OCI-LY7 (cell line): ENCODE data around the gene ZNF615. TPM values are rescaled to one million over a fixed set of nuclear protein-coding genes. Genes with fewer than 3 reads are reported as not detected.

ENCODE experiments used
- BruUV-seq: library from RNA; stranded (reverse); fragments of 400-500 nt; replicated peaks from 2 replicates; lab custom pipeline; 2021; lab: Mats Ljungman, UMichigan
- CTCF ChIA-PET: fragments of 300-600 bp; sonication (Branson Sonifier 250); formaldehyde crosslinking; loops from one replicate; lab custom pipeline; 2022; ENCODE audit warnings: antibody characterized with exemption; ENCODE audit not compliant: unreplicated experiment; lab: Charles Lee
- POLR2A ChIA-PET: fragments of 300-600 bp; sonication (Branson Sonifier 250); formaldehyde crosslinking; loops from one replicate; lab custom pipeline; 2022; ENCODE audit warnings: antibody characterized with exemption; lab: Charles Lee
- DNase-seq: peaks from one replicate; pipeline ENCODE4 v3.0.0-alpha.2; 2015; ENCODE audit warnings: low spot score
- H2AFZ ChIP-seq: fragments of 200-600 bp; sonication (generic), shearing (Covaris generic); 2 replicates; pipeline ENCODE4 v1.6.1; 2014; ENCODE audit warnings: mild to moderate bottlenecking, antibody characterized with exemption, low read length, moderate library complexity
- H3K27ac ChIP-seq: fragments of 200-600 bp; sonication (generic); 2 replicates; pipeline ENCODE4 v1.5.1; 2014; ENCODE audit warnings: mixed run types, low read depth, mild to moderate bottlenecking, moderate library complexity, low read length, inconsistent platforms; ENCODE audit not compliant: poor library complexity, severe bottlenecking
- H3K36me3 ChIP-seq: fragments of 200-600 bp; sonication (generic); 2 replicates; pipeline ENCODE4 v1.6.1; 2014; ENCODE audit warnings: mild to moderate bottlenecking, antibody characterized with exemption, low read length, moderate library complexity, mixed read lengths; ENCODE audit not compliant: insufficient read depth
- H3K4me1 ChIP-seq: fragments of 200-600 bp; sonication (generic); 2 replicates; pipeline ENCODE4 v1.5.1; 2014; ENCODE audit warnings: mild to moderate bottlenecking, low read length; ENCODE audit not compliant: insufficient read depth, poor library complexity, severe bottlenecking
- H3K4me2 ChIP-seq: fragments of 200-600 bp; sonication (generic); 2 replicates; pipeline ENCODE4 v1.6.1; 2014; ENCODE audit warnings: mild to moderate bottlenecking, low read length
- H3K4me3 ChIP-seq: fragments of 200-600 bp; sonication (generic); 2 replicates; pipeline ENCODE4 v1.5.1; 2014; ENCODE audit warnings: mild to moderate bottlenecking, low read depth, low read length; ENCODE audit not compliant: poor library complexity, severe bottlenecking
- H3K79me2 ChIP-seq: fragments of 200-600 bp; sonication (generic); 2 replicates; pipeline ENCODE4 v1.6.1; 2016; ENCODE audit warnings: low read depth, mild to moderate bottlenecking, low read length, moderate library complexity, mixed read lengths; ENCODE audit not compliant: insufficient read depth
- H3K9me2 ChIP-seq: fragments of 200-600 bp; sonication (generic); 2 replicates; pipeline ENCODE4 v1.6.1; 2016; ENCODE audit warnings: mild to moderate bottlenecking, low read length, mixed read lengths; ENCODE audit not compliant: insufficient read depth
- H3K9me3 ChIP-seq: fragments of 200-600 bp; sonication (generic); 2 replicates; pipeline ENCODE4 v1.6.1; 2014; ENCODE audit warnings: mild to moderate bottlenecking, mixed run types, low read length, mixed read lengths
- H4K20me1 ChIP-seq: fragments of 200-600 bp; sonication (generic); 2 replicates; pipeline ENCODE4 v1.6.1; 2014; ENCODE audit warnings: mild to moderate bottlenecking, antibody characterized with exemption, low read length, moderate library complexity, mixed read lengths; ENCODE audit not compliant: insufficient read depth
- CTCF ChIP-seq: fragments of 200-600 bp; sonication (generic); conservative IDR thresholded peaks from 2 replicates; pipeline ENCODE4 v1.5.1; 2014; ENCODE audit warnings: mild to moderate bottlenecking, antibody characterized with exemption, low read length, moderate library complexity, mixed read lengths
- EZH2phosphoT487 ChIP-seq: fragments of 200-600 bp; sonication (generic); IDR thresholded peaks from 2 replicates; pipeline ENCODE4 v1.6.1; 2018; ENCODE audit warnings: low read depth, borderline replicate concordance, mild to moderate bottlenecking, mixed run types, antibody characterized with exemption, low read length, moderate library complexity, mixed read lengths
- intact Hi-C: fragments of 100-400 bp; cut with micrococcal nuclease; formaldehyde crosslinking; loops from one replicate; pipeline ENCODE4 v1.10.0; 2022; ENCODE audit not compliant: unreplicated experiment
- total RNA-seq, 2 experiments: library from RNA; depleted of rRNA in 1 of 2; stranded (reverse); fragments of >200 nt in 1 of 2; shearing (Covaris generic) in 1 of 2; gene quantifications; 2 replicates each; pipeline ENCODE4 v1.2.3, GENCODE V29; 2014 to 2022

ZNF615 gene
- total RNA-seq, 2 experiments from 2014 or later = not detected

GRCh38 chr19:51946602-51947001 is 61.4 kb downstream of the ZNF615 start:
- Histone ChIP-seq H2AFZ (no peak overlapping the region), H4K20me1 (no peaks in the 10 kb centered on the region), H3K4me2 (no peak overlapping the region), H3K36me3 (peaks cover 43% of the 10 kb centered on the region), H3K79me2 (no peaks in the 10 kb centered on the region), H3K27ac (no peak overlapping the region), H3K4me3 (no peak overlapping the region), H3K9me2 (no peaks in the 10 kb centered on the region), H3K9me3 (peaks cover 28% of the 10 kb centered on the region; the same call in 1 of the 2 replicates), H3K4me1 (peaks cover 4% of the 10 kb centered on the region)
- DNase-seq = no peak
- intact Hi-C loops = no loop called here
- CTCF ChIA-PET = no interaction called here
- POLR2A ChIA-PET = no interaction called here
- TF ChIP-seq EZH2phosphoT487 = no peak
- TF ChIP-seq CTCF = no peak
- no TSS peak for BruUV-seq

GRCh38 chr19:51944798-51945552 is 63.0 kb downstream of the ZNF615 start:
- no peak overlapping the region for H2AFZ ChIP-seq
- no TSS peak for BruUV-seq
- no peak overlapping the region for H3K27ac ChIP-seq
- H4K20me1 ChIP-seq = no peaks in the 10 kb centered on the region
- H3K9me3 ChIP-seq = peaks cover 28% of the 10 kb centered on the region; the same call in 1 of the 2 replicates
- no peaks in the 10 kb centered on the region for H3K9me2 ChIP-seq
- intact Hi-C loops = no loop called here
- no peaks in the 10 kb centered on the region for H3K4me1 ChIP-seq
- no peaks in the 10 kb centered on the region for H3K79me2 ChIP-seq
- ChIA-PET CTCF (no interaction called here), POLR2A (no interaction called here)
- no peak for TF ChIP-seq EZH2phosphoT487
- no peak for TF ChIP-seq CTCF
- H3K4me3 ChIP-seq = no peak overlapping the region
- H3K4me2 ChIP-seq = no peak overlapping the region
- peaks cover 57% of the 10 kb centered on the region for H3K36me3 ChIP-seq
- DNase-seq = no peak

Other genes starting within 250 kb of the ZNF615 start
- gene FPR2, start 247.0 kb downstream of the ZNF615 start, total RNA-seq (2014; rRNA removed; shearing (Covaris generic)) = not detected in 2 replicates
- not detected in 2 replicates for gene FPR2, start 247.0 kb downstream of the ZNF615 start, total RNA-seq (2022)
- gene FPR3, start 213.1 kb downstream of the ZNF615 start, total RNA-seq (2014; rRNA removed; shearing (Covaris generic)) = not detected in 2 replicates
- not detected in 2 replicates for gene FPR3, start 213.1 kb downstream of the ZNF615 start, total RNA-seq (2022)
- gene ZNF577, start 120.3 kb downstream of the ZNF615 start, total RNA-seq (2014; rRNA removed; shearing (Covaris generic)) = 9.6 and 10.0 TPM in 2 replicates
- 2.0 and 3.3 TPM in 2 replicates for gene ZNF577, start 120.3 kb downstream of the ZNF615 start, total RNA-seq (2022)
- 5.9 and 8.3 TPM in 2 replicates for gene ZNF649, start 103.2 kb downstream of the ZNF615 start, total RNA-seq (2014; rRNA removed; shearing (Covaris generic))
- gene ZNF649, start 103.2 kb downstream of the ZNF615 start, total RNA-seq (2022) = 2.4 and 3.6 TPM in 2 replicates
- 4.6 and 10.0 TPM in 2 replicates for gene ZNF613, start 80.7 kb downstream of the ZNF615 start, total RNA-seq (2014; rRNA removed; shearing (Covaris generic))
- 3.9 and 4.5 TPM in 2 replicates for gene ZNF613, start 80.7 kb downstream of the ZNF615 start, total RNA-seq (2022)
- 3.1 and 5.2 TPM in 2 replicates for gene ZNF350, start 21.4 kb downstream of the ZNF615 start, total RNA-seq (2014; rRNA removed; shearing (Covaris generic))
- 4.9 and 6.2 TPM in 2 replicates for gene ZNF350, start 21.4 kb downstream of the ZNF615 start, total RNA-seq (2022)
- 10.0 and 11.2 TPM in 2 replicates for gene ZNF614, start 20.2 kb upstream of the ZNF615 start, total RNA-seq (2014; rRNA removed; shearing (Covaris generic))
- 8.9 and 9.0 TPM in 2 replicates for gene ZNF614, start 20.2 kb upstream of the ZNF615 start, total RNA-seq (2022)
- not detected in 2 replicates for gene ZNF432, start 40.6 kb upstream of the ZNF615 start, total RNA-seq (2014; rRNA removed; shearing (Covaris generic))
- not detected in 2 replicates for gene ZNF432, start 40.6 kb upstream of the ZNF615 start, total RNA-seq (2022)
- not detected in 2 replicates for gene ZNF841, start 87.6 kb upstream of the ZNF615 start, total RNA-seq (2014; rRNA removed; shearing (Covaris generic))
- not detected in 2 replicates for gene ZNF841, start 87.6 kb upstream of the ZNF615 start, total RNA-seq (2022)
- gene ZNF616, start 131.7 kb upstream of the ZNF615 start, total RNA-seq (2014; rRNA removed; shearing (Covaris generic)) = 3.8 and 5.2 TPM in 2 replicates
- 7.1 and 7.2 TPM in 2 replicates for gene ZNF616, start 131.7 kb upstream of the ZNF615 start, total RNA-seq (2022)
- gene ZNF836, start 163.4 kb upstream of the ZNF615 start, total RNA-seq (2014; rRNA removed; shearing (Covaris generic)) = 8.0 and 13.2 TPM in 2 replicates
- gene ZNF836, start 163.4 kb upstream of the ZNF615 start, total RNA-seq (2022) = 14.8 and 20.7 TPM in 2 replicates
- gene PPP2R1A, start 181.8 kb upstream of the ZNF615 start, total RNA-seq (2014; rRNA removed; shearing (Covaris generic)) = 117 and 154 TPM in 2 replicates
- 207 and 208 TPM in 2 replicates for gene PPP2R1A, start 181.8 kb upstream of the ZNF615 start, total RNA-seq (2022)